ENCODE results near the gene ERLEC1.

ERLEC1 gene

DNA sequence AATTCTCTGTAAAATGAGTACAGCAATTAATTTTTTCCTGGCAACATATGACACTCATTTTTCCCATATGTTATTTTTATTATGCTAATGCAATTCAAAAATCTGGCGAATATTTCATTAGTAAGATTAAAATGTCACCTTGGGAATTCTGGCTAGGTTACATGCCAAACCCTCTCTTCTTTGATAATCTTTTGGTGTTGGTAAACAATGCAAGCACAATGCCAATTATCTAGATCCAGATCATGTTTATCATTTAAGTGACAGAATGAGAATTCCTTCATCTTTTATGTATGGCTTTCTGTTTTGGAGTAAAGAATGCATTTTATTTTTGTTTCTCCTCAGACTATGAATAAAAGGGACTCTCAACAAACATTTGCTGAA is 39.2 kb downstream of the ERLEC1 start:
- H3K9ac ChIP-seq, result no peak overlapping the region
- no peak overlapping the region for H2AFZ ChIP-seq (ENCODE audit: low read depth)
- TF ChIP-seq CTCF (conservative IDR thresholded peaks at IDR 0.05; ENCODE audit: low read depth, low read length), result no peak
- H3K36me3 ChIP-seq (ENCODE audit: insufficient read depth), result no peaks in the 10 kb centered on the region
- H3K27me3 ChIP-seq (ENCODE audit: insufficient read depth, low read depth), result no peaks in the 10 kb centered on the region
- no peaks in the 10 kb centered on the region for H3K79me2 ChIP-seq (ENCODE audit: insufficient read depth, low read depth)
- no peaks in the 10 kb centered on the region for H3K4me1 ChIP-seq (ENCODE audit: low read depth, poor library complexity, severe bottlenecking)
- no peaks in the 10 kb centered on the region for H4K20me1 ChIP-seq (ENCODE audit: insufficient read depth)
- H3K27ac ChIP-seq, result no peak overlapping the region
- H3K4me2 ChIP-seq, result no peak overlapping the region
- H3K4me3 ChIP-seq (IDR thresholded peaks at IDR 0.05; ENCODE audit: insufficient read depth, low read depth, low read length), result no peak overlapping the region

DNA sequence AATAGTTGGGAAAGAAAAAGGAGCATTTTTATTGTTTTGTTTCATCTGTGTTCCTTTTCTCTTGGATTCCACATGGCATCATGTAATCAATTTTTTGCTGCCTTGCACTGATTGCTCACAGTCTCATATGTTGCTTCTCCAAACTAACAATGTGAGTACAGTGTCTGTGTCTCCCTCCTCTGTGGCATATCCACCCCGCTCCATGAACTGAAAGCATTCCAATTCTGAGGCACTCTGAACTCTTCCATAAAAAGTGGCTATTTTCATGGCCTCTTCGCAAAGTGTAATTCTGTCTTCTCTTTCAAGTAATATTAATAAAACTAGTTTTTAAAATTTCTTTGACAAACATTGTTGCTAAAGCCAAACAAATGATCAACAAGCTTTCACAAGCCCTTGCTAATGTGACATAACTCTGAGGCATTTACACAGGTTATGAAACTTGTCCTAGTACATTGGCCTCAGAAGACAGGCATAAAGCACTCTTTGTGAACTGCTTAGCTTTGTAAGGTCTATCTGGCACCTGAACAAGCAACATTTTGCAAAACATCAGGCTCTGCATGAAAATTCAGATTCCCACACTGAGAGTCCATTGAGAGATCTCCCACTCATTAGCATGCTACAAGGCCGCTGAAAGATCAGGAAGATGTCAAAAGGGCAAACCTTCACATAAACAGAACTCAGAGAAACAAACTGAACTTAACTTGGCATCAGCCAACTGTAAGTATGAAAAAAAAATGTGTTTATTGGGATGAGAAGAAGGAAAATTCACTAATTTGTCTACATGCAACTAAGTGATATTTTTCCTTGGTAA is 39.9 kb downstream of the ERLEC1 start:
- H3K9ac ChIP-seq, result no peak overlapping the region
- no peak for TF ChIP-seq CTCF (conservative IDR thresholded peaks at IDR 0.05; ENCODE audit: low read depth, low read length)
- H3K36me3 ChIP-seq (ENCODE audit: insufficient read depth), result no peaks in the 10 kb centered on the region
- no peak overlapping the region for H3K4me2 ChIP-seq
- H3K27ac ChIP-seq, result no peak overlapping the region
- H2AFZ ChIP-seq (ENCODE audit: low read depth), result no peak overlapping the region
- no peaks in the 10 kb centered on the region for H4K20me1 ChIP-seq (ENCODE audit: insufficient read depth)
- H3K79me2 ChIP-seq (ENCODE audit: insufficient read depth, low read depth), result no peaks in the 10 kb centered on the region
- H3K4me1 ChIP-seq (ENCODE audit: low read depth, poor library complexity, severe bottlenecking), result no peaks in the 10 kb centered on the region
- no peaks in the 10 kb centered on the region for H3K27me3 ChIP-seq (ENCODE audit: insufficient read depth, low read depth)
- H3K4me3 ChIP-seq (IDR thresholded peaks at IDR 0.05; ENCODE audit: insufficient read depth, low read depth, low read length), result no peak overlapping the region

GRCh38 chr2:53827398-53828175 is 40.7 kb downstream of the ERLEC1 start:
- Histone ChIP-seq H3K4me3 (IDR thresholded peaks at IDR 0.05; ENCODE audit: insufficient read depth, low read depth, low read length) (no peak overlapping the region), H3K79me2 (ENCODE audit: insufficient read depth, low read depth) (no peaks in the 10 kb centered on the region), H3K36me3 (ENCODE audit: insufficient read depth) (no peaks in the 10 kb centered on the region), H3K4me2 (no peak overlapping the region), H3K27ac (no peak overlapping the region), H3K27me3 (ENCODE audit: insufficient read depth, low read depth) (no peaks in the 10 kb centered on the region), H2AFZ (ENCODE audit: low read depth) (no peak overlapping the region), H3K9ac (no peak overlapping the region), H3K4me1 (ENCODE audit: low read depth, poor library complexity, severe bottlenecking) (no peaks in the 10 kb centered on the region), H4K20me1 (ENCODE audit: insufficient read depth) (no peaks in the 10 kb centered on the region)
- no peak for TF ChIP-seq CTCF (conservative IDR thresholded peaks at IDR 0.05; ENCODE audit: low read depth, low read length)

GRCh38 chr2:53828331-53828730 is 41.5 kb downstream of the ERLEC1 start:
- Histone ChIP-seq H3K4me3 (IDR thresholded peaks at IDR 0.05; ENCODE audit: insufficient read depth, low read depth, low read length) (no peak overlapping the region), H4K20me1 (ENCODE audit: insufficient read depth) (no peaks in the 10 kb centered on the region), H3K4me1 (ENCODE audit: low read depth, poor library complexity, severe bottlenecking) (no peaks in the 10 kb centered on the region), H3K27ac (no peak overlapping the region), H3K36me3 (ENCODE audit: insufficient read depth) (no peaks in the 10 kb centered on the region), H3K9ac (no peak overlapping the region), H3K4me2 (no peak overlapping the region), H3K79me2 (ENCODE audit: insufficient read depth, low read depth) (no peaks in the 10 kb centered on the region), H3K27me3 (ENCODE audit: insufficient read depth, low read depth) (no peaks in the 10 kb centered on the region), H2AFZ (ENCODE audit: low read depth) (no peak overlapping the region)
- no peak for TF ChIP-seq CTCF (conservative IDR thresholded peaks at IDR 0.05; ENCODE audit: low read depth, low read length)
